ENCODE data around the gene TOP1.

GRCh38 chr20:41169162-41169690 lies 140.6 kb downstream of the TOP1 start:
- TF ChIP-seq CTCF (IDR thresholded peaks at IDR 0.05) (no peak), POLR2A (IDR thresholded peaks at IDR 0.05) (no peak)
